VCaP (cell line): ENCODE measurements around the gene PRR12.

Source experiments
- H3K27ac ChIP-seq: fragments of 450-650 bp; 2 replicates; pipeline ENCODE4 v1.5.1; 2017
- CTCF ChIP-seq: fragments of 450-650 bp; conservative IDR thresholded peaks from 2 replicates; pipeline ENCODE4 v1.5.1; 2017; ENCODE audit warnings: mild to moderate bottlenecking, moderate library complexity

The PRR12 gene

GRCh38 chr19:49557641-49558325 is 33.2 kb upstream of the PRR12 start:
- no peak for TF ChIP-seq CTCF
- H3K27ac ChIP-seq: no peak overlapping the region

GRCh38 chr19:49558591-49558990 is 32.4 kb upstream of the PRR12 start:
- no peak overlapping the region for H3K27ac ChIP-seq
- TF ChIP-seq CTCF: no peak

- H3K27ac ChIP-seq: no peak overlapping the region
- TF ChIP-seq CTCF: no peak
Observed at GRCh38 chr19:49559443-49559842, 31.5 kb upstream of the PRR12 start.

- H3K27ac ChIP-seq: no peak overlapping the region
- TF ChIP-seq CTCF: no peak
Observed at GRCh38 chr19:49559928-49560327, 31.1 kb upstream of the PRR12 start.

GRCh38 chr19:49560358-49560900 is 30.6 kb upstream of the PRR12 start:
- no peak for TF ChIP-seq CTCF
- no peak overlapping the region for H3K27ac ChIP-seq

GRCh38 chr19:49564616-49565045 is 26.4 kb upstream of the PRR12 start:
- H3K27ac ChIP-seq: peak overlapping the region; percentile 32

GRCh38 chr19:49565261-49565660 is 25.7 kb upstream of the PRR12 start:
- no peak for TF ChIP-seq CTCF
- H3K27ac ChIP-seq: peak overlapping the region; percentile 32

More at GRCh38 chr19:49564616-49565045, 26.4 kb upstream of the PRR12 start:
- TF ChIP-seq CTCF: no peak
